Vagina (tissue), 2 donors: ENCODE measurements around the gene NETO1. TPM values are rescaled to one million over a fixed set of nuclear protein-coding genes. Genes with fewer than 3 reads are reported as not detected.

ENCODE experiments used
- DNase-seq, 2 donors: peaks; one replicate each; pipeline ENCODE4 v3.0.0-alpha.2; 2017; ENCODE audit errors: extremely low spot score in 2 of 2
- H3K27ac ChIP-seq: fragments of 200-600 bp; sonication (generic); one replicate; pipeline ENCODE4 v1.5.1; 2019
- H3K27me3 ChIP-seq: fragments of 200-600 bp; sonication (generic); one replicate; pipeline ENCODE4 v1.5.1; 2019
- H3K36me3 ChIP-seq, 2 donors: fragments of 200-600 bp; sonication (generic); one replicate each; pipeline ENCODE4 v1.5.1; 2017 to 2019
- H3K4me1 ChIP-seq: fragments of 200-600 bp; sonication (generic); one replicate; pipeline ENCODE4 v1.5.1; 2019
- H3K4me3 ChIP-seq, 2 donors: fragments of 200-600 bp; sonication (generic); 1 replicate in 1 of 2; 2 replicates in 1 of 2; pipeline ENCODE4 v1.5.1; 2016 to 2019
- H3K9me3 ChIP-seq: fragments of 200-600 bp; sonication (generic); one replicate; pipeline ENCODE4 v1.5.1; 2019
- CTCF ChIP-seq, 3 experiments: fragments of 450-650 bp in 2 of 3; fragments of 200-600 bp in 1 of 3; sonication (generic) in 1 of 3; IDR thresholded peaks; one replicate each; pipeline ENCODE4 v1.5.1; 2017 to 2019; ENCODE audit warnings: antibody characterized with exemption in 3 of 3, mild to moderate bottlenecking in 2 of 3, moderate library complexity in 2 of 3
- POLR2A ChIP-seq, 2 donors: fragments of 450-650 bp; IDR thresholded peaks; one replicate each; pipeline ENCODE4 v1.6.1; 2017; ENCODE audit warnings: antibody characterized with exemption in 2 of 2, mild to moderate bottlenecking in 2 of 2, moderate library complexity in 2 of 2
- POLR2AphosphoS5 ChIP-seq, 2 donors: sonication (generic); formaldehyde crosslinking; IDR thresholded peaks; one replicate each; pipeline ENCODE4 v1.9.0; 2017; ENCODE audit warnings: antibody characterized with exemption in 2 of 2, mild to moderate bottlenecking in 2 of 2, low read depth in 1 of 2; ENCODE audit not compliant: insufficient read depth in 1 of 2
- intact Hi-C: fragments of 100-400 bp; cut with DNase I; formaldehyde crosslinking; loops from one replicate; pipeline ENCODE4 v1.15.1; 2023
- total RNA-seq: library from RNA; depleted of rRNA; stranded (reverse); fragments of >200 nt; gene quantifications from one replicate; pipeline ENCODE4 v1.2.3, GENCODE V29; 2016

Gene NETO1
- not detected for total RNA-seq

- Histone ChIP-seq H3K36me3 (no peaks in the 10 kb centered on the region), H3K27ac (no peak within 1 kb of the TSS), H3K4me3 (peak within 1 kb of the TSS in 1 of 2 donors; percentile 13), H3K27me3 (no peaks in the 10 kb centered on the region), H3K9me3 (no peaks in the 10 kb centered on the region), H3K4me1 (peaks cover 22% of the 10 kb centered on the region)
- intact Hi-C loops = no loop called here
- TF ChIP-seq POLR2AphosphoS5 (IDR thresholded peaks at IDR 0.05; ENCODE audit: insufficient read depth in 1 of 2, low read depth in 1 of 2) (no peak), POLR2A (IDR thresholded peaks at IDR 0.05) (no peak), CTCF (IDR thresholded peaks at IDR 0.05) (no peak)
- DNase-seq = no peak
Observed at GRCh38 chr18:72867746-72868584, at the start of gene NETO1. Gene NETO1 (minus strand): TSS chr18:72867987. CDS start chr18:72867291, 696 bp downstream.

DNA sequence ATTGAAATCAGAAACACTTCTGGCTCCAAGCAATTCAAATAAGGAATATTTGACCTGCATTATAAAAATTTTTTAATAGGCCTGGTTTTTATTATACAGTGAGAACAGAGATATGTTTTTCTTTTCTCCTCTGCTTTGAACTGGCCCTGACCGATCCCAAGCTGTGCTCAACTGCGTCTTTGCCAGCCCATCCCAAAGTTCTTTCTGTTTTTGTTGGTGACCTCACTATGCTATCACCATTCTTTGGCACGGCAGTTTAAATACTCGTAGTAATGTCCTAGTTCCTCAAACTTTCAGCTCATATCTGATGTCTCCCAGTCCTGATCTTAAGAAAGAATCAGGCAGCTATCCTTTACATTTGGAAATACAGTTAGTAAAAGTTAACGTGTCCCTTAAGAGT, 42.3 kb upstream of the NETO1 start:
- H3K27ac ChIP-seq = no peak overlapping the region
- H3K36me3 ChIP-seq = no peaks in the 10 kb centered on the region
- H3K9me3 ChIP-seq = no peaks in the 10 kb centered on the region
- intact Hi-C loops = no loop called here
- no peaks in the 10 kb centered on the region for H3K27me3 ChIP-seq
- H3K4me3 ChIP-seq = no peak overlapping the region
- H3K4me1 ChIP-seq = no peaks in the 10 kb centered on the region
- no peak for DNase-seq
- TF ChIP-seq POLR2A (IDR thresholded peaks at IDR 0.05) (no peak), CTCF (IDR thresholded peaks at IDR 0.05) (no peak), POLR2AphosphoS5 (IDR thresholded peaks at IDR 0.05; ENCODE audit: insufficient read depth in 1 of 2, low read depth in 1 of 2) (no peak)

- H3K4me1 ChIP-seq = no peaks in the 10 kb centered on the region
- no peak overlapping the region for H3K27ac ChIP-seq
- H3K4me3 ChIP-seq = no peak overlapping the region
- no peaks in the 10 kb centered on the region for H3K27me3 ChIP-seq
- no peak for TF ChIP-seq CTCF (IDR thresholded peaks at IDR 0.05)
- TF ChIP-seq POLR2A (IDR thresholded peaks at IDR 0.05) = no peak
- TF ChIP-seq POLR2AphosphoS5 (IDR thresholded peaks at IDR 0.05; ENCODE audit: insufficient read depth in 1 of 2, low read depth in 1 of 2) = no peak
- H3K36me3 ChIP-seq = no peaks in the 10 kb centered on the region
- no peak for DNase-seq
- H3K9me3 ChIP-seq = no peaks in the 10 kb centered on the region
- intact Hi-C loops = no loop called here
Observed at GRCh38 chr18:72908181-72908580, 40.4 kb upstream of the NETO1 start.

GRCh38 chr18:72903033-72903432, 35.2 kb upstream of the NETO1 start:
- no peaks in the 10 kb centered on the region for H3K27me3 ChIP-seq
- TF ChIP-seq CTCF (IDR thresholded peaks at IDR 0.05) = no peak
- no peak for TF ChIP-seq POLR2A (IDR thresholded peaks at IDR 0.05)
- TF ChIP-seq POLR2AphosphoS5 (IDR thresholded peaks at IDR 0.05; ENCODE audit: insufficient read depth in 1 of 2, low read depth in 1 of 2) = no peak
- no peaks in the 10 kb centered on the region for H3K4me1 ChIP-seq
- no peak overlapping the region for H3K27ac ChIP-seq
- intact Hi-C loops = no loop called here
- no peak overlapping the region for H3K4me3 ChIP-seq
- no peaks in the 10 kb centered on the region for H3K9me3 ChIP-seq
- DNase-seq = no peak
- H3K36me3 ChIP-seq = no peaks in the 10 kb centered on the region

DNA sequence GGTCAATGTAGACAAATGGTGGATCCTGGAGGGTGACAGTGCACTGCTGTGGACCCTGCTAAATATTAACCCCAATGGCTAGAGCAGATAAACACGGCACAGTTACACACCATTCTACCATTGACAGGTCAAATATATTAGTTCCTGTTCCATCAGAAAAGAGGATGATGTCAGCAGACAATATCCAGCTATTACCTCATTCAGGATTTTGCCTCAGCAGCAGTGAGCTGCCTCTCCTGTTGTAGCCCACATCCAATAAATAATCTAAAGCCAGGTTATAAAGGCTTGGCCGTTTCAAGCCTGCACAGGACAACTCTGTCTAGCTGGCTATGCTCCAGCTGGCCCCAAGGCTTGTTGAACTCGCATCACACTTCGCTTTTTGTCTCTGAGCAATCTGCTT, 31.6 kb upstream of the NETO1 start:
- H3K4me1 ChIP-seq = no peaks in the 10 kb centered on the region
- TF ChIP-seq POLR2AphosphoS5 (IDR thresholded peaks at IDR 0.05; ENCODE audit: insufficient read depth in 1 of 2, low read depth in 1 of 2) = no peak
- no peaks in the 10 kb centered on the region for H3K27me3 ChIP-seq
- no peak overlapping the region for H3K4me3 ChIP-seq
- H3K9me3 ChIP-seq = no peaks in the 10 kb centered on the region
- DNase-seq = no peak
- intact Hi-C loops = loop anchor here (10.0 kb wide), 1 partner anchor 55 kb away; no protein-coding TSS in a partner anchor
- no peak overlapping the region for H3K27ac ChIP-seq
- H3K36me3 ChIP-seq = no peaks in the 10 kb centered on the region
